CD14-positive monocyte (primary cell): ENCODE results near the gene FBXL22. TPM values are rescaled to one million over a fixed set of nuclear protein-coding genes. Genes with fewer than 3 reads are reported as not detected.

ENCODE experiments used
- DNase-seq, 3 donors: peaks; one replicate each; pipeline ENCODE4 v3.0.0-alpha.2; 2011 to 2022
- H2AFZ ChIP-seq: 2 replicates; pipeline ENCODE4 v1.6.0; 2012; ENCODE audit warnings: mild to moderate bottlenecking, low read depth, low read length, inconsistent platforms; ENCODE audit not compliant: insufficient read depth, poor library complexity, severe bottlenecking
- H3K27ac ChIP-seq, 2 donors: 1 replicate in 1 of 2; 2 replicates in 1 of 2; pipeline ENCODE4 v1.5.1; 2012 to 2013; ENCODE audit warnings: low read length in 2 of 2, control low read depth in 1 of 2, inconsistent platforms in 1 of 2, low read depth in 1 of 2, mild to moderate bottlenecking in 1 of 2
- H3K27me3 ChIP-seq, 2 donors: one replicate each; pipeline versions ENCODE4 v1.6.0 to v1.6.1; 2011 to 2013; ENCODE audit warnings: low read length in 2 of 2; ENCODE audit not compliant: control insufficient read depth in 2 of 2, insufficient read depth in 2 of 2
- H3K36me3 ChIP-seq, 2 donors: replicated peaks in 1 of 2; 1 replicate in 1 of 2; 2 replicates in 1 of 2; pipeline versions ENCODE4 v1.5.1 to v1.6.1; 2012 to 2013; ENCODE audit warnings: low read length in 2 of 2, control low read depth in 1 of 2, inconsistent platforms in 1 of 2, mild to moderate bottlenecking in 1 of 2; ENCODE audit not compliant: insufficient read depth in 2 of 2, control insufficient read depth in 1 of 2
- H3K4me1 ChIP-seq, 2 donors: 1 replicate in 1 of 2; 2 replicates in 1 of 2; pipeline versions ENCODE4 v1.5.1 to v1.6.1; 2012 to 2013; ENCODE audit warnings: low read length in 2 of 2, control low read depth in 1 of 2, inconsistent platforms in 1 of 2, mild to moderate bottlenecking in 1 of 2, moderate library complexity in 1 of 2; ENCODE audit not compliant: insufficient read depth in 2 of 2, control insufficient read depth in 1 of 2
- H3K4me2 ChIP-seq: replicated peaks from 2 replicates; pipeline ENCODE3; 2012; ENCODE audit warnings: low read length, moderate library complexity, mild to moderate bottlenecking; ENCODE audit not compliant: poor library complexity, severe bottlenecking; ENCODE audit errors: extremely low read depth
- H3K4me3 ChIP-seq, 3 experiments: fragments of 200-600 bp in 1 of 3; sonication (generic) in 1 of 3; replicated peaks in 1 of 3; 1 replicate in 2 of 3; 2 replicates in 1 of 3; pipeline ENCODE4 v1.5.1; 2011 to 2013; ENCODE audit warnings: low read length in 3 of 3, mild to moderate bottlenecking in 3 of 3, control low read depth in 2 of 3, low read depth in 2 of 3, inconsistent platforms in 1 of 3, moderate library complexity in 1 of 3
- H3K79me2 ChIP-seq: 2 replicates; pipeline ENCODE4 v1.6.0; 2012; ENCODE audit warnings: mild to moderate bottlenecking, control low read depth, inconsistent platforms, low read length, moderate library complexity; ENCODE audit not compliant: insufficient read depth
- H3K9ac ChIP-seq: 2 replicates; pipeline ENCODE4 v1.6.0; 2017; ENCODE audit warnings: low read length, mild to moderate bottlenecking; ENCODE audit not compliant: insufficient read depth, poor library complexity, severe bottlenecking
- H3K9me3 ChIP-seq, 2 donors: replicated peaks in 1 of 2; 1 replicate in 1 of 2; 2 replicates in 1 of 2; pipeline versions ENCODE4 v1.5.1 to v1.6.1; 2012 to 2013; ENCODE audit warnings: low read length in 2 of 2, control low read depth in 1 of 2; ENCODE audit not compliant: control insufficient read depth in 1 of 2, insufficient read depth in 1 of 2
- H4K20me1 ChIP-seq: 2 replicates; pipeline ENCODE4 v1.6.0; 2012; ENCODE audit warnings: mild to moderate bottlenecking, low read length, control low read depth, moderate library complexity; ENCODE audit not compliant: insufficient read depth
- H3K27ac Mint-ChIP-seq, 7 donors: one replicate each; pipeline ENCODE4 v1.8.0; 2020; ENCODE audit warnings: mild to moderate bottlenecking in 7 of 7, mixed read lengths in 7 of 7, moderate library complexity in 6 of 7, inconsistent platforms in 2 of 7
- H3K27me3 Mint-ChIP-seq, 3 donors: one replicate each; pipeline ENCODE4 v1.8.0; 2021 to 2022; ENCODE audit warnings: low read depth in 3 of 3, mild to moderate bottlenecking in 3 of 3, mixed read lengths in 3 of 3, moderate library complexity in 3 of 3, inconsistent platforms in 1 of 3
- H3K36me3 Mint-ChIP-seq, 2 donors: one replicate each; pipeline ENCODE4 v1.8.0; 2020; ENCODE audit warnings: mixed read lengths in 2 of 2, inconsistent platforms in 1 of 2, mild to moderate bottlenecking in 1 of 2
- H3K4me1 Mint-ChIP-seq: one replicate; pipeline ENCODE4 v1.8.0; 2020; ENCODE audit warnings: mild to moderate bottlenecking, mixed read lengths
- H3K4me3 Mint-ChIP-seq, 2 donors: one replicate each; pipeline ENCODE4 v1.8.0; 2020; ENCODE audit warnings: mild to moderate bottlenecking in 2 of 2, mixed read lengths in 2 of 2, moderate library complexity in 1 of 2
- H3K9me3 Mint-ChIP-seq, 7 donors: one replicate each; pipeline ENCODE4 v1.8.0; 2020 to 2022; ENCODE audit warnings: mixed read lengths in 7 of 7, mild to moderate bottlenecking in 6 of 7, moderate library complexity in 6 of 7, inconsistent platforms in 2 of 7
- WGBS: methylation state at CpG from one replicate; pipeline ENCODE4 v1.1.5; 2013; ENCODE audit warnings: missing lambda C conversion rate; ENCODE audit not compliant: insufficient coverage; 5-methylcytosine and 5-hydroxymethylcytosine counted together
- intact Hi-C, 2 donors: fragments of 100-400 bp; cut with micrococcal nuclease; formaldehyde crosslinking; loops; one replicate each; pipeline versions ENCODE4 v1.15.0 to v1.15.1; 2023
- polyA plus RNA-seq, 3 donors: library from polyadenylated mRNA; depleted of rRNA in 1 of 3; unstranded in 2 of 3; stranded (reverse) in 1 of 3; fragments of 300-500 nt in 2 of 3; fragments of >200 nt in 1 of 3; fragmentation: Illumina TruSeq in 2 of 3; gene quantifications; 1 replicate in 2 of 3; 2 replicates in 1 of 3; pipeline ENCODE4 v1.2.3, GENCODE V29; 2012 to 2021
- TF ChIP-seq, protein P1 (sequence below): fragments of 200-600 bp; IDR thresholded peaks from one replicate; pipeline ENCODE4 v1.8.0; 2022; ENCODE audit warnings: antibody characterized with exemption, mild to moderate bottlenecking

The FBXL22 gene
- polyA plus RNA-seq, 3 donors, result 0.04 TPM; not detected in 2

DNA sequence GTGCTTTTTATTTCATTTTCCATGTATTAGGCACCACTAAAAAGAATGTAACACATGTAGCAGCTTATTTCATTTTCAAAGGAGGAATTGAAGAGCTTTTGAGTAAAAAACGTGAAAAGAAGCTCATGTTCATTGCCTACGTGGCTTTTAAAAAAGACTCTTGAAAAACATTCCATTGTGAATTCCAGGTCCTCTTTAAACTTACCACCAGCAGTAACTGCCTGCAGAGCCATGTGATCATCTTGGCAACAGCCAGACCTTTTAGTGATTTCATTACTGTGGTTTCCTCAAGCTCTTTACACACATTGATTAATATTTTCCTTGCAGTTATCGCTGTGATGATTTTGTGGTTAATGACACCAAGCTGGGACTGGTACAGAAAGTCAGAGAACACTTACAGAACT lies 43.8 kb upstream of the FBXL22 start:
- no peaks in the 10 kb centered on the region for H3K27me3 ChIP-seq
- H3K4me3 ChIP-seq, result no peak overlapping the region
- Mint-ChIP-seq H3K27me3 (no peaks in the 10 kb centered on the region), H3K4me1 (peaks cover 4% of the 10 kb centered on the region), H3K36me3 (peaks cover 50 to 70% of the 10 kb centered on the region in 2 donors), H3K9me3 (no peaks in the 10 kb centered on the region), H3K4me3 (no peak overlapping the region), H3K27ac (peak overlapping the region in 2 of 7 donors; percentile 12 to 75)
- no peak overlapping the region for H2AFZ ChIP-seq
- no peaks in the 10 kb centered on the region for H3K4me1 ChIP-seq
- no peak for DNase-seq
- H3K36me3 ChIP-seq, result peaks cover 63 to 86% of the 10 kb centered on the region in 2 donors
- H3K27ac ChIP-seq, result peak overlapping the region in 1 of 2 donors; percentile 42
- H3K9ac ChIP-seq, result no peak overlapping the region
- 30% methylated on average over 2 of the region's 3 CpGs for WGBS
- peaks cover 100% of the 10 kb centered on the region for H3K79me2 ChIP-seq
- H4K20me1 ChIP-seq, result peaks cover 100% of the 10 kb centered on the region
- TF ChIP-seq, protein P1, sequence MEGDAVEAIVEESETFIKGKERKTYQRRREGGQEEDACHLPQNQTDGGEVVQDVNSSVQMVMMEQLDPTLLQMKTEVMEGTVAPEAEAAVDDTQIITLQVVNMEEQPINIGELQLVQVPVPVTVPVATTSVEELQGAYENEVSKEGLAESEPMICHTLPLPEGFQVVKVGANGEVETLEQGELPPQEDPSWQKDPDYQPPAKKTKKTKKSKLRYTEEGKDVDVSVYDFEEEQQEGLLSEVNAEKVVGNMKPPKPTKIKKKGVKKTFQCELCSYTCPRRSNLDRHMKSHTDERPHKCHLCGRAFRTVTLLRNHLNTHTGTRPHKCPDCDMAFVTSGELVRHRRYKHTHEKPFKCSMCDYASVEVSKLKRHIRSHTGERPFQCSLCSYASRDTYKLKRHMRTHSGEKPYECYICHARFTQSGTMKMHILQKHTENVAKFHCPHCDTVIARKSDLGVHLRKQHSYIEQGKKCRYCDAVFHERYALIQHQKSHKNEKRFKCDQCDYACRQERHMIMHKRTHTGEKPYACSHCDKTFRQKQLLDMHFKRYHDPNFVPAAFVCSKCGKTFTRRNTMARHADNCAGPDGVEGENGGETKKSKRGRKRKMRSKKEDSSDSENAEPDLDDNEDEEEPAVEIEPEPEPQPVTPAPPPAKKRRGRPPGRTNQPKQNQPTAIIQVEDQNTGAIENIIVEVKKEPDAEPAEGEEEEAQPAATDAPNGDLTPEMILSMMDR, result no peak
- H3K4me2 ChIP-seq, result no peak overlapping the region
- intact Hi-C loops, result no loop called here
- no peaks in the 10 kb centered on the region for H3K9me3 ChIP-seq

DNA sequence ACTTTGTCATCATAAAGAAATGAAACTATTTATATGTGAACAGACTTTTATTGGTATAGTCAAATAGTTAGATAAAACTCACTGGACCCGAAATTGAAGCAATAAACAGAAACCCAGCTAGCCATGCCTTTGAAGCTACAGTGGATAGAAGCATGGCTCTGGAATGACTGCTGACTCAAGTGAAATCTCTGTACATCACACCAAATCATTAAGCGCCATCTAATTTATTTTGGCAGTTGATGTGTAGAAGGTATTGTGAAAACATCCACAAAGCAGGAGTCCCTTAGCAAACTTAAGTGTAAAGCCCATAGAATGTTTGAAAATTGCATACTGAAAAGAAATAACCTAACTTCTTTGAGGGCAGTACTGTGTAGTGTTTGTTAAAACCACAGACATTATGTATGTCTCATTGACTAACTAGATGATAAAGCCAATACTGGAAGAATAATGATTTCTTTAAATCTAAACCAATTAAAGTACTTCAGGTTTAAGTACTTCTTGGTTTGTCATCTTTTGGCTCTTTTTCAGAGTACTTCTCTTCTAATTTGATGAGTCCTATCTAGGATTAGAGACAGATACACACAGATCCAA lies 42.8 kb upstream of the FBXL22 start:
- H3K27ac ChIP-seq, result peak overlapping the region in 1 of 2 donors; percentile 21
- H3K4me1 Mint-ChIP-seq, result peaks cover 4% of the 10 kb centered on the region
- H2AFZ ChIP-seq, result no peak overlapping the region
- H3K9me3 Mint-ChIP-seq, result no peaks in the 10 kb centered on the region
- TF ChIP-seq, protein P1, result no peak
- intact Hi-C loops, result no loop called here
- H3K4me2 ChIP-seq, result no peak overlapping the region
- no peak overlapping the region for H3K4me3 Mint-ChIP-seq
- no peaks in the 10 kb centered on the region for H3K9me3 ChIP-seq
- peaks cover 68 to 90% of the 10 kb centered on the region in 2 donors for H3K36me3 ChIP-seq
- H3K4me3 ChIP-seq, result no peak overlapping the region
- peaks cover 99% of the 10 kb centered on the region for H4K20me1 ChIP-seq
- H3K4me1 ChIP-seq, result no peaks in the 10 kb centered on the region
- WGBS, result no CpG with 5 or more reads among the region's 2 CpGs
- H3K9ac ChIP-seq, result no peak overlapping the region
- peaks cover 97% of the 10 kb centered on the region for H3K79me2 ChIP-seq
- peaks cover 58 to 78% of the 10 kb centered on the region in 2 donors for H3K36me3 Mint-ChIP-seq
- no peak for DNase-seq
- peak overlapping the region in 2 of 7 donors; percentile 12 to 37 for H3K27ac Mint-ChIP-seq
- H3K27me3 ChIP-seq, result no peaks in the 10 kb centered on the region
- no peaks in the 10 kb centered on the region for H3K27me3 Mint-ChIP-seq
